NCI-H446 treated with DMSO at 0.1 percent for 48 hours (cell line): Measurements from ENCODE around the gene SRP68.

Source experiments
- DNase-seq: peaks from one replicate; lab custom pipeline; 2025; lab: John Stamatoyannopoulos, UW

SRP68 gene

DNA sequence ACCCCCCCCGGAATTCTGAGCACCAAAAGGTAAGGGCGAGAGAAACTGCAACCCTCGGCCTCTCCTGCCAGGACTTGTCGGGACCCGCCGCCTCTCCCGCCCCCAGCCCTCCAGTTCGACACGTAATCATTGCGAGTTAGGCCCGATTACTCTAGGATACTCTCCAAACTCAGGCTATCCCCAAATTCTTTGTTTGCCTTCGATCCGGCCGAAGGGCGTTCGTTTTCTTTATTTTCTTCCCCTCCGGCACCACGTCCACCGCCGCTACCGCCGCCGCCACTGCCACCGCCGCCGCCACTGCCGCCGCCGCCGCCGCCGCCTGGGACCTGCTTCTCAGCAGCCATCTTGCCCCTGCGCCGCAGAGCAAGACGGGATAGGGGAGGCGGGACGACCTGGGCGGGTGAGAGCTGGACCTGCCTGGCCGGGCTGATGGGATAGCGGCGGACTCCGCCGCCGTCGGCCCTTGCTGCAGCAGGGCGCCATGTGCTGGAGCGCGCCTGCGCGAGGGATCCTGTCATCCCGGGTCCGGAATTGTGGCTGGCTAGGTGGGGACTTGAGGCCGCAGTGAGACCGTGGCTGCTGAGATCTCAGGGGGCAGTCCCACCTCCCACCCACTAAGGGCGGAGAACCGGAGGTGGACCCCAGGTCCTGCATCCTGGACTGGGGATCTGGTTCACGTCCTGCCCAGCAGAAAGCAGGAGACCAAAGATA is at the start of gene SRP68:
Gene SRP68, minus strand, starts transcription at position 370 of the 711 bp plus-strand sequence. Its CDS starts 26 bp downstream, at position 344.
- DNase-seq, result peak; percentile 79

DNA sequence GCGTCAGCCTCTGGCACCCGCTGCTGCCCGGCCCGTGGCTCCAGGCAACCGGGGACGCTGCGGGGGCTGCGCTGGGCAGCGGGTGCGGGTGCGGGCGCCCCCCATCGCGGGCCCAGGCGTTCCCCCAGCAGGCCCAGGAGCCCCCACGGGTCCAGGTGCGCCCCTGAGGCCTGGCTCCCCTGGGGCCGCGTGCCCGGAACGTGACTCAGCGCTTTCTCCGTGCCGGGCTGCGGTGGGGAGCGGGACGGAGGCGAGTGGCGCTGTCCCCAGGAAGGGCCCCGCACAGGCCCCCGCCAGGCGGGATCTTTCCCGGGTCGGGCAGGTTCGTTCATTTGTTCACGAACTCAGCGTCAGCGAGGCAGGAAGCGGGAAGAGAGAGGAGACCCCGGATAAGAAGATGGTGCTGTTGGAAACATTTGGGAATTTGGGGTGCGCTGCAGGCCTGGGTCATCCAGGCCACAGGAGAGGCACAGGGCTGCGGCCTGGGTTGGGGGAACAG is 49.7 kb upstream of the SRP68 start:
- no peak for DNase-seq

DNA sequence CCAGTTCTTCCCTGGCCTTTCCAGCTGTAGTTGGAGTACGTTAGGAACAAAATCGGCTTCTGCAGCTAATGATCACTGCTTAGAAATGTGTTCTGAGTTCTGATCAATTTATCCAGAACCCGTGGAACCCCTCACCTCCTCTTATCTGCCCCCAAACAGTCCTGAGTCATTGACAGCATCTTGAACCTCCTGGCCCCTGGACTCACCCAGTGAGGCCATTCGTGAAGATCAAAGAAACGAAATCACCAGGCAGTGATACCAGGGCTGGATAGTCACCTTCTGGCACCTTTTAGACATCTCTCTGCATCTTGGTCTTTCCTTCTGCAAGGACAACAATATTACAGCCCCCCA is 48.3 kb upstream of the SRP68 start:
- DNase-seq, result no peak

DNA sequence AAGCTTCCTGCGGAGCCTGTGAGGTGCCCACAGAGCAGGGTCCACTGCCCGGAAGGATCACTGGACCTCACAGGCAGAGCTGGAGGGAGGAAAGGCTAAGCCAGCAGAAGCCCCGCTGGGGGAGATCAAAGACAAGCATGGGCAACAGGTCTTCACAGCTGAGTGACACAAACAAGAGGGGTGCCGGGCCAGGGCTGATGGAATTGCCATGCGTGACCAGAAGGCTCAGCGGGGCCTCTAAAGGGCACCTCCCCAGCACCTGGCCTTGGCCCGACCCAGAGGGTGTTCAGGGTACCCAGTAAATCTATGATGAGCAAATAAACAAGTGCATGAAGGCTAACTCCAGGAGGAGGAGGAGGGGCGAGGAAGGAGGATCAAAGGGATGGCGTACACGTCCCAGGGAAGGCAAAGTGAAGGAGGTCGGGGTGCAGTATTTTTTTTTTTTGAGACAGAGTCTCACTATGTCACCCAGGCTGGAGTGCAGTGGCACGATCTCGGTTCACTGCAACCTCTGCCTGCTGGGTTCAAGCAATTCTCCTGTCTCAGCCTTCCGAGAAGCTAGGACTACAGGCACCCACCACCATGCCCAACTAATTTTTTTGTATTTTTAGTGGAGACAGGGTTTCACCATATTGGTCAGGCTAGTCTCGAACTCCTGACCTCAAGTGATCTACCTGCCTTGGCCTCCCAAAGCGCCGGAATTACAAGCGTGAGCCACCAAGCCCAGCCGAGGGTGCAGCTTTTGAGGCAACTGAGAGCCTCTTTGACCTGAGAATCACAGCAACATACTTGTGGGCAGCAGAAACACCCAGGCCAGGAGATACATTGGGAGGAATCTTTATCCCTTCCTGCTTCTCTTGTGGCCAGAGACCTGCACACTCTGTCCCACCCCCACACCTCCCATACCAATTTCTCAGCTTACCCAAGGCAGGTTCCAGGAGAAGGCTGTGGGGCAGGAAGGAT is 47.4 kb upstream of the SRP68 start:
- DNase-seq, result no peak

- no peak for DNase-seq
These were observed 42.9 kb upstream of the SRP68 start for GRCh38 chr17:76115138-76115754.

GRCh38 chr17:76111956-76112355 is 39.6 kb upstream of the SRP68 start:
- DNase-seq, result no peak

GRCh38 chr17:76107509-76107908 is 35.2 kb upstream of the SRP68 start:
- DNase-seq, result no peak

DNA sequence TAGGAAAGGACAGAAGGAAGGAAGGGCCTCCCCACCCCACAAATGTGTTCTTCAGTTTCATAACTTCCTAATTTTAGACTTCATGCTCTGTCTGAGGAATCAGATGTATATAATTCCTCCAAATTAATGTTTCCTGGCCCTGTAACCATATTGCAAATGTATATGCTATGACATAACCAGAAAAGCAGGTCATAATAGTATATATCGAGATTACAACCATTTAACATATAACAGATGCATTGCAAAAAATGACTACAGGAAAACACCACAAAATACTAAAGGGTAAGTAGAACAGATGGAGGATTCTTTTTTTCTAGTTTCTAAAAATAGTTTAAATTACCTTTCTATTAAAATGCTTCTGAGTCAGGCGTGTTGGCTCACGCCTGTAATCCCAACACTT is 34.4 kb upstream of the SRP68 start:
- DNase-seq, result peak; percentile 19

DNA sequence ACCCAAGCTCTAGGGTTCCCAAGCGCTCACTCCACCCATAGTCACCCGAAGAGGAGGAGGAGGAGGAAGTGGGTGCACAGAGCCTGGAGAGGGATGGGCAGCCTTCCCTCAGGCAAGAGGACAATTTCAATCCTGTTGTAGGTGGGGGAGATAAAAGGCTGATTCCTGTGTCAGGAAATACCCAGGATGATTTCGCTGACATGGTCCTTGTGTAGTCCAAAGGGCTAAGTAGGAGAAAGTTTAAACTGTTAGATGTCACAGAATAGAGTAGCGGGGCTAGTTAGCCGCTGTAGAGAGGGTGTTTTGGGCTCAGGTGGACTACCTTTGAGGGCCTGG is 32.5 kb upstream of the SRP68 start:
- DNase-seq, result no peak

DNA sequence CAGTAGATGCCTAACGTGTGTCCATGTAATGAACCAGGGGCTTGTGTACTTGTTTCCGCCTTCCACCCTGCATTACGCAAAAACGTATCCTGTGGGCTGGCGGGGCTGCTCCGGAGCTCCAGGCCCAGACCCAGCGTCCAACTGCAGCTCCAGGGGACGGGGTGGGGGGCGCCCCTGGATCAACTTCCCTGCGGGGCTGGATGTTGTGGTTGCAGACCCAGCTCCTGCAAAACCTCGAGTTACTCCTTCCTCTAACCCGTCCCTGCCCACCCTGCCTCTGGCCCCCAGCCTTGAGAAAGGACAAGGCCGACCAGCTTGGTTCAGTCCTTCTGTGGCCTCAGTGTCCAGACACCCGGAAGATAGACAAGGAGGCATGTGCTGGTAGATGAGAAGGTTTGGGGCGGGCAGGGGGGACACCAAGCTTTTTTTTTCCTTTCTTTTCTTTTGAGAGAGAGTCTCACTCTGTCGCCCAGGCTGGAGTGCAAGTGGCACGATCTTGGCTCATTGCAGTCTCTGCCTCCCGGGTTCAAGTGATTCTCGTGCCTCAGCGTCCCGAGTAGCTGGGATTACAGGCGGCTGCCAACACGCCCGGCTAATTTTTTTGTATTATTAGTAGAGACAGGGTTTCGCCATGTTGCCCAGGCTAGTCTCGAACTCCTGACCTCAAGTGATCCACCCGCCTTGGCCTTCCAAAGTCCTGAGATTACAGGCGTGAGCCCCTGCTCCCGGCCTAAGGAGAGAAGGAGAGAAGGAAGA is 32.0 kb upstream of the SRP68 start:
- DNase-seq, result no peak

- DNase-seq, result peak; percentile 76
These were observed 31.2 kb upstream of the SRP68 start, which contains the start of gene EXOC7 for GRCh38 chr17:76103274-76104139. EXOC7 (minus strand) TSS chr17:76103787; CDS start chr17:76103692, 95 bp downstream.

- no peak for DNase-seq
These were observed 30.6 kb upstream of the SRP68 start for GRCh38 chr17:76102944-76103273.

DNA sequence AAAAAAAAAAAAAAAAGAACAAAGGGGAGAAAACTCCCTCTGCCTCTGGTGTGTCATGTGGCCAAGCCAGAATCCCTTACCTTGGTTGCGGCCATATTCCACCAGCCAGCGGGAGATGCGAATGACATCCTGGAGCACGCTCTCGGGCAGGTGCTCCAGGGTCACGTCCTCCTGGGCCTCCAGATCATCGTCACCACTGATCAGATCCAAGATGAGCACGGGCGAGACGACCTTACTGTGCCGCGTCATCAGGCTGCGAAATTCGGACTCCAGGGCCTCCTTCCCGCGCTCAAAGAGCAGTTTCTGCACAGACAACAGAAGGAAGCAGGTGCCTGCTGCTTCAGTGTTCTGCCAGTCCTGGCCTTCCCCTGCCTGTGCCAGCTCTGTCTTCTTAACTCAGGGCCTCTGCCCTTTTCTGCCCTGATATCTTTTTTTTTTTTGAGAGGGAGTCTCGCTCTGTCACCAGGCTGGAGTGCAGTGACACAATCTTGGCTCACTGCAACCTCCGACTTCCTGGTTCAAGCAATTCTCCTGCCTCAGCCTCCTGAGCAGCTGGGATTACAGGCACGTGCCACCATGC is 25.5 kb upstream of the SRP68 start:
- no peak for DNase-seq

DNA sequence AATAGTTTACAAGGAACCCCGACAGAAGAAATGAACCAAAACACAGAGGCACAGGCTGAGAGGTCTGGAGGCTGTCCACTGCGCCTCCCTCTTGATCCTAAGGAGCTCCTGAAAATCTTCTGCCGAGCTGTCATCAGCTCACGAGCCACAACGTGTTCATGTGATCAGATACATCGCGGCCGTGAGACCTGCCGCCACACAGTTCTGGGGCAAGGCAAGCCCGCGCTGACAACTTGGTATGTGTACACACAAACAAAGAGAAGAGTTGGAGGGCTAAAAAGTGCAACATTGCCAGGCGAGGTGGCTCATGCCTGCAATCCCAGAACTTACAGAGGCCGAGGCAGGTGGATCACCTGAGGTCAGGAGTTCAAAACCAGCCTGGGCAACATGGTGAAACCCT is 23.6 kb upstream of the SRP68 start:
- DNase-seq, result no peak

- DNase-seq, result no peak
These were observed 21.7 kb upstream of the SRP68 start for GRCh38 chr17:76094046-76094445.

GRCh38 chr17:76092526-76093413 is 20.5 kb upstream of the SRP68 start:
- no peak for DNase-seq

- DNase-seq, result no peak
These were observed 19.4 kb upstream of the SRP68 start for GRCh38 chr17:76091526-76092286.

DNA sequence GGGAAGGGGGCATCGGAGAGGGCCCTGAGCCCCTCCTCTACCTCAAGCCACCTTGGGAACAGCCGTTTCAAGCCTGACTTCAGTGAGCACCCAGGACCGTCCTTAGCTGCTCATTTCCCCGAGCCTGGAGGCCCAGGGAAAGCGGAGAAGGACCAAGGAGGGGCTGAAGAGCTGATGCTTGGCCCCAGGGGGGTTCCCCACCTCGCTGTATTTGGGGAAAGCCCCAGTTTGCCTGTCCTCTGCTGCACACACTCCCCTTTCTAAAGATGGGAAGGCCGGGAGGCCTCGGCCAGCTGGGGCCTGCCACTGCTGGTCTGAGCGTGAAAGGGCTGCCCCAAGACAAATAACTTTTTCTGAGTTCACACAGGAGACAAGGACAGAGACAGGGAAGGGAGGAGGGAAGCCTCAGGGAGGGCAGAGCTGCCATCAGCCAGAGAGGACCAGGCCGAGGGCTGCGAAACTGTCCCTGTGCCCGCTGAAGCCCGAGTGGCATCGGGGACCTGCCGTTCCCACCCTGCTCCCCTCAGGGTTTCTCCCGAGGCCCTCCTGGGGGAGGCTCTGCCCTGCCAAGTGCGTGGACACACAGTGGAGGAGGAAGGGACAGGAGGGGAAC is 18.3 kb upstream of the SRP68 start:
- DNase-seq, result no peak
